GM10847 (cell line): ENCODE data around the gene TMEM43.

Experiments
- POLR2A ChIP-seq: IDR thresholded peaks from 2 replicates; pipeline ENCODE4 v1.6.1; 2011; ENCODE audit not compliant: insufficient read length; ENCODE audit errors: extremely low read depth

The TMEM43 gene

GRCh38 chr3:14124615-14125192, at the start of gene TMEM43, which contains the start of gene CHCHD4:
TSS of gene TMEM43 (plus strand) at chr3:14125052. CDS start at chr3:14125194, 142 bp downstream.
TSS of gene CHCHD4 (minus strand) at chr3:14124870. CDS start at chr3:14124676, 194 bp downstream.
- TF ChIP-seq POLR2A: peak; percentile 8

GRCh38 chr3:14077310-14077709, 47.5 kb upstream of the TMEM43 start:
- no peak for TF ChIP-seq POLR2A

GRCh38 chr3:14082108-14082657, 42.7 kb upstream of the TMEM43 start:
- no peak for TF ChIP-seq POLR2A

- no peak for TF ChIP-seq POLR2A
Observed at GRCh38 chr3:14092464-14092863, 32.4 kb upstream of the TMEM43 start.

GRCh38 chr3:14093831-14094230, 31.0 kb upstream of the TMEM43 start:
- TF ChIP-seq POLR2A: no peak

GRCh38 chr3:14096742-14097141, 28.1 kb upstream of the TMEM43 start:
- no peak for TF ChIP-seq POLR2A

GRCh38 chr3:14097616-14098391, 27.0 kb upstream of the TMEM43 start:
- no peak for TF ChIP-seq POLR2A

GRCh38 chr3:14110699-14111098, 14.2 kb upstream of the TMEM43 start:
- TF ChIP-seq POLR2A: no peak

- TF ChIP-seq POLR2A: no peak
Observed at GRCh38 chr3:14113965-14114635, 10.8 kb upstream of the TMEM43 start.

GRCh38 chr3:14117468-14118399, 7.1 kb upstream of the TMEM43 start:
- TF ChIP-seq POLR2A: no peak

GRCh38 chr3:14118400-14119381, 6.2 kb upstream of the TMEM43 start:
- TF ChIP-seq POLR2A: no peak

- TF ChIP-seq POLR2A: no peak
Observed at GRCh38 chr3:14119651-14120050, 5.2 kb upstream of the TMEM43 start.

GRCh38 chr3:14120111-14120920, 4.5 kb upstream of the TMEM43 start:
- no peak for TF ChIP-seq POLR2A
